ENCODE measurements around the gene PSORS1C2. TPM values are rescaled to one million over a fixed set of nuclear protein-coding genes. Genes with fewer than 3 reads are reported as not detected.

PSORS1C2 gene
- total RNA-seq, 1 experiment from 2014 or later = 0.33 TPM

GRCh38 chr6:31118178-31118577, 20.7 kb downstream of the PSORS1C2 start:
- Histone ChIP-seq H3K4ac (ENCODE audit: low read depth, low read length) (no peak overlapping the region), H3K14ac (ENCODE audit: insufficient read depth, low read length) (no peak overlapping the region), H3K79me2 (ENCODE audit: insufficient read depth, low read length) (no peaks in the 10 kb centered on the region), H3K9me3 (ENCODE audit: control insufficient read depth, low read depth, low read length) (no peaks in the 10 kb centered on the region), H3K18ac (ENCODE audit: insufficient read length, low read depth, low read length) (no peak overlapping the region), H4K8ac (replicated peaks; ENCODE audit: insufficient read length, low read depth, low read length) (no peak overlapping the region), H2BK12ac (ENCODE audit: insufficient read length, low read depth, low read length) (no peak overlapping the region), H4K91ac (ENCODE audit: insufficient read length, low read depth, low read length) (no peak overlapping the region), H2BK5ac (ENCODE audit: insufficient read length, low read length) (no peak overlapping the region), H4K20me1 (ENCODE audit: control insufficient read depth, insufficient read depth, insufficient read length) (no peaks in the 10 kb centered on the region), H2AFZ (ENCODE audit: low read length) (no peak overlapping the region), H3T11ph (ENCODE audit: low read length) (no peak overlapping the region), H2BK20ac (ENCODE audit: low read depth, low read length, poor library complexity, severe bottlenecking) (no peak overlapping the region), H3K56ac (ENCODE audit: insufficient read length, low read depth, low read length) (no peak overlapping the region), H3K23ac (ENCODE audit: insufficient read length, low read depth, low read length) (no peak overlapping the region), H3K4me1 (ENCODE audit: insufficient read depth, low read length) (0 out of 2 replicates have a peak, but pooled peaks cover 7% of the 10 kb centered on the region), H2AK5ac (ENCODE audit: insufficient read length, low read length) (no peak overlapping the region), H3K79me1 (ENCODE audit: insufficient read depth, low read depth, low read length, poor library complexity, severe bottlenecking) (no peaks in the 10 kb centered on the region), H3K4me2 (ENCODE audit: insufficient read depth, insufficient read length, low read length) (no peak overlapping the region), H2BK15ac (ENCODE audit: low read depth, low read length) (no peak overlapping the region), H2BK120ac (ENCODE audit: low read depth, low read length, poor library complexity, severe bottlenecking) (no peak overlapping the region), H3K27me3 (ENCODE audit: insufficient read depth, low read length) (no peaks in the 10 kb centered on the region), H3K23me2 (ENCODE audit: insufficient read length, low read depth, low read length, poor library complexity, severe bottlenecking) (no peaks in the 10 kb centered on the region), H3K9ac (ENCODE audit: extremely low read depth, insufficient read length, low read length) (no peak overlapping the region), H3K27ac (ENCODE audit: insufficient read length, low read depth, low read length) (no peak overlapping the region), H4K5ac (ENCODE audit: insufficient read length, low read depth, low read length) (no peak overlapping the region)
- no peak overlapping the region; a peak in 1 of 7 replicates for H3K27ac Mint-ChIP-seq
- no peak for TF ChIP-seq CTCF (conservative IDR thresholded peaks at IDR 0.05)
- WGBS (ENCODE audit: extremely low coverage, insufficient read length, low lambda C conversion rate) = no CpG with 5 or more reads among the region's 7 CpGs
- H3K4me3 Mint-ChIP-seq = no peak overlapping the region
- no peak for DNase-seq
- H3K36me3 Mint-ChIP-seq (ENCODE audit: insufficient read depth in 1 of 3, low read depth in 3 of 3) = no peaks in the 10 kb centered on the region
- H3K27me3 Mint-ChIP-seq (ENCODE audit: low read depth) = peaks cover 23% of the 10 kb centered on the region
- no peaks in the 10 kb centered on the region for H3K9me3 Mint-ChIP-seq
- peaks cover 25 to 28% of the 10 kb centered on the region in 2 experiments for H3K4me1 Mint-ChIP-seq
